GM12864 (cell line): ENCODE results near the gene CHSY1.

ENCODE experiments used
- DNase-seq: peaks from one replicate; pipeline ENCODE4 v3.0.0-alpha.2; 2011; ENCODE audit warnings: low read depth
- H3K4me3 ChIP-seq: 2 replicates; pipeline ENCODE4 v1.5.1; 2011; ENCODE audit warnings: mild to moderate bottlenecking, low read depth, low read length, control low read depth
- CTCF ChIP-seq: IDR thresholded peaks from 2 replicates; pipeline ENCODE4 v1.5.1; 2011; ENCODE audit warnings: low read depth, mild to moderate bottlenecking, moderate library complexity, low read length, control low read depth, inconsistent platforms; ENCODE audit errors: missing control alignments

Gene CHSY1

DNA sequence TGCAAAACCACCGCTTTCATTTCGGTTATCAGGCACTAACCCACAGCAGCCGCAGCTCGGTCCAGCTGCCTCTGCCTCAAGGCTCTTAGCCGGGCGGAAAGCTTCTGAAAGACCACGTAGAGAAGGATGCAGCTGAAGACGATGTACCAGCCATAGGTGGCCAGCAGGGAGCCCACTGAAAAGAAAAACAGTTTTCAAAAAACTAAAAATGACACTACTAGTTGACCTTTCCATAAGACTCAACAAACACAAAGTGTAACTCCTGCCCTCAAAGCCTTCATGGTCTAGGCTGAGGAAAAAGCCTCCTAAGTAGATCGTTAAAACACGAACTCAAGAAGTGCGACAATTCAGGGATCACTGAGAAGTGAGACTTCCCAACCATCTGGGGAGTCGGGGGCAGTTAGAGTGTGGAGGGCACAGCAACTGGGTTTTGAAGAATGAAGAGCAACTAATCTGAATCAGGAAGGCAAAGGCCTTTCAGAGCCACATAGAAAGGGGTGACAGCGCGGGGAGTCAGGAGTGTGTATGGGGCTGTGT is 24.7 kb upstream of the CHSY1 start:
- H3K4me3 ChIP-seq, result peak overlapping the region; percentile 80
- no peak for DNase-seq

GRCh38 chr15:101275018-101275417 is 23.2 kb upstream of the CHSY1 start:
- no peak for TF ChIP-seq CTCF
- DNase-seq, result peak; percentile 48
- no peak overlapping the region; the same call in 1 of the 2 replicates for H3K4me3 ChIP-seq

More for the DNA sequence above, 24.7 kb upstream of the CHSY1 start:
- peak; percentile 62 for TF ChIP-seq CTCF

GRCh38 chr15:101273534-101273933 is 21.7 kb upstream of the CHSY1 start:
- no peak overlapping the region for H3K4me3 ChIP-seq
- no peak for DNase-seq
- no peak for TF ChIP-seq CTCF

GRCh38 chr15:101272584-101272983 is 20.7 kb upstream of the CHSY1 start:
- no peak for DNase-seq
- TF ChIP-seq CTCF, result no peak
- no peak overlapping the region for H3K4me3 ChIP-seq

DNA sequence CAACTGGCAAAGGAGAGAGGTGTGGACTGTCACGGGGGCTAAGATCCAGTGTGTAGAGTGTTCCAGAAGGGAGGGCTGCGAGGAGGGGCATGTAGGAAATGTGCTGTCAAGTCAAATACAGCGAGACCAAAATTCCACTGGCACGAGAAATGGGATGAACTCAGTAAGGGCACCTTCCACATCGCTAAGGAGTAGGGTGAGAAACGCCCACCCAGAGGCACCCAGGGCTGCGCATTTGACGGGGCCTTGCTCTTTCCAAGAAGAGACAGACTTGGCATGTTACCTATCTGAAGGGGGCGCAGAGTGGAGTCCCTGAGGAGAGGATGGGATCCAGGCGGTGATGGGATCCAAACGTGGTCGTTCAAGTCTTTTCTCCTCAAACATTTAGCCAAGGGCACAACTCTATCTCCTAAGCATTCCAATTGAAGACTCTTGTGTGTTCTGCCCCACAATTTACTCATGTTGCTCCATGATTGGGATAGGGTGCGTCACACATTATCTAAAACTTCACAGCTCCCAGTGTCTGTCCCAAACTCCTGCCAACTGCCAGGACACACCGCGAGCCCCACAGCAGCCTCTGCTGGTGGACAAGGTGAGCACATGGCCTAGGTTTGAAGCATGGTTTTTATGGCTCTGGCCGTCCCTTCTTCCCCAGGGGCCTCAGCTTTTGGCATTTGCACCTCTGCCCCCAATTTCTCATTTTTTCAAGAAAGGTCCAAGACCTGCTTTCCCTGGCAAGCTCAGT is 17.8 kb upstream of the CHSY1 start:
- H3K4me3 ChIP-seq, result no peak overlapping the region
- DNase-seq, result no peak

GRCh38 chr15:101267320-101268104 is 15.7 kb upstream of the CHSY1 start:
- DNase-seq, result no peak
- no peak overlapping the region for H3K4me3 ChIP-seq
- TF ChIP-seq CTCF, result no peak

More for the DNA sequence above, 17.8 kb upstream of the CHSY1 start:
- TF ChIP-seq CTCF, result peak; percentile 48

- DNase-seq, result no peak
- H3K4me3 ChIP-seq, result no peak overlapping the region
- no peak for TF ChIP-seq CTCF
Observed at GRCh38 chr15:101266787-101267186, 14.9 kb upstream of the CHSY1 start.
